ENCODE data around the gene CRKL. TPM values are rescaled to one million over a fixed set of nuclear protein-coding genes. Genes with fewer than 3 reads are reported as not detected.
"Not testable (repeated sequence)": the region's sequence is repeated elsewhere in the genome, so short reads cannot be mapped to it uniquely, and the experiment has no call there.

The CRKL gene
- total RNA-seq, 1 donor = 38.4 TPM

- no peak for TF ChIP-seq CTCF (IDR thresholded peaks at IDR 0.05; ENCODE audit: extremely low read depth, low read depth, low read length)
- Histone ChIP-seq H3K27ac (ENCODE audit: low read depth, low read length) (no peak overlapping the region), H3K9me3 (ENCODE audit: low read depth, low read length) (no peaks in the 10 kb centered on the region), H2AFZ (ENCODE audit: low read length) (no peak overlapping the region), H3K4me1 (ENCODE audit: insufficient read depth, low read length) (peaks cover 7% of the 10 kb centered on the region), H3K4me3 (ENCODE audit: insufficient read depth, low read length) (no peak overlapping the region), H4K20me1 (ENCODE audit: insufficient read depth, low read length) (peaks cover 52% of the 10 kb centered on the region), H3K27me3 (ENCODE audit: insufficient read depth, low read length) (no peaks in the 10 kb centered on the region), H3K36me3 (ENCODE audit: insufficient read depth, low read length) (no peaks in the 10 kb centered on the region), H3K4me2 (ENCODE audit: insufficient read depth, low read length) (no peak overlapping the region), H3K79me2 (ENCODE audit: insufficient read depth, low read length) (peaks cover 97% of the 10 kb centered on the region)
- no peak for DNase-seq (ENCODE audit: insufficient read length, low spot score, missing footprints)
Measured at GRCh38 chr22:20926243-20926642, 9.0 kb downstream of the CRKL start.

- Histone ChIP-seq H3K27me3 (ENCODE audit: insufficient read depth, low read length) (no peaks in the 10 kb centered on the region), H3K27ac (ENCODE audit: low read depth, low read length) (no peak overlapping the region), H3K4me1 (ENCODE audit: insufficient read depth, low read length) (no peaks in the 10 kb centered on the region), H3K4me3 (ENCODE audit: insufficient read depth, low read length) (no peak overlapping the region), H2AFZ (ENCODE audit: low read length) (no peak overlapping the region), H4K20me1 (ENCODE audit: insufficient read depth, low read length) (peaks cover 57% of the 10 kb centered on the region), H3K36me3 (ENCODE audit: insufficient read depth, low read length) (no peaks in the 10 kb centered on the region), H3K9me3 (ENCODE audit: low read depth, low read length) (no peaks in the 10 kb centered on the region), H3K79me2 (ENCODE audit: insufficient read depth, low read length) (peaks cover 96% of the 10 kb centered on the region), H3K4me2 (ENCODE audit: insufficient read depth, low read length) (no peak overlapping the region)
- no peak for DNase-seq (ENCODE audit: insufficient read length, low spot score, missing footprints)
- no peak for TF ChIP-seq CTCF (IDR thresholded peaks at IDR 0.05; ENCODE audit: extremely low read depth, low read depth, low read length)
Measured at GRCh38 chr22:20927940-20928572, 10.8 kb downstream of the CRKL start.

GRCh38 chr22:20928573-20928967 is 11.4 kb downstream of the CRKL start:
- Histone ChIP-seq H3K4me2 (ENCODE audit: insufficient read depth, low read length) (no peak overlapping the region), H3K36me3 (ENCODE audit: insufficient read depth, low read length) (peaks cover 2% of the 10 kb centered on the region)
- no peak for DNase-seq (ENCODE audit: insufficient read length, low spot score, missing footprints)

GRCh38 chr22:20930004-20930403 is 12.8 kb downstream of the CRKL start:
- Histone ChIP-seq H3K27ac (ENCODE audit: low read depth, low read length) (no peak overlapping the region), H3K36me3 (ENCODE audit: insufficient read depth, low read length) (peaks cover 13% of the 10 kb centered on the region), H3K4me2 (ENCODE audit: insufficient read depth, low read length) (no peak overlapping the region), H3K27me3 (ENCODE audit: insufficient read depth, low read length) (no peaks in the 10 kb centered on the region), H3K4me1 (ENCODE audit: insufficient read depth, low read length) (no peaks in the 10 kb centered on the region), H3K79me2 (ENCODE audit: insufficient read depth, low read length) (peaks cover 96% of the 10 kb centered on the region), H3K4me3 (ENCODE audit: insufficient read depth, low read length) (no peak overlapping the region), H4K20me1 (ENCODE audit: insufficient read depth, low read length) (peaks cover 55% of the 10 kb centered on the region), H3K9me3 (ENCODE audit: low read depth, low read length) (no peaks in the 10 kb centered on the region), H2AFZ (ENCODE audit: low read length) (no peak overlapping the region)
- no peak for TF ChIP-seq CTCF (IDR thresholded peaks at IDR 0.05; ENCODE audit: extremely low read depth, low read depth, low read length)
- DNase-seq (ENCODE audit: insufficient read length, low spot score, missing footprints) = no peak

More at GRCh38 chr22:20928573-20928967, 11.4 kb downstream of the CRKL start:
- Histone ChIP-seq H3K27me3 (ENCODE audit: insufficient read depth, low read length) (no peaks in the 10 kb centered on the region), H3K79me2 (ENCODE audit: insufficient read depth, low read length) (peaks cover 96% of the 10 kb centered on the region), H3K9me3 (ENCODE audit: low read depth, low read length) (no peaks in the 10 kb centered on the region), H4K20me1 (ENCODE audit: insufficient read depth, low read length) (peaks cover 57% of the 10 kb centered on the region), H3K27ac (ENCODE audit: low read depth, low read length) (no peak overlapping the region), H3K4me3 (ENCODE audit: insufficient read depth, low read length) (no peak overlapping the region), H3K4me1 (ENCODE audit: insufficient read depth, low read length) (no peaks in the 10 kb centered on the region), H2AFZ (ENCODE audit: low read length) (no peak overlapping the region)
- no peak for TF ChIP-seq CTCF (IDR thresholded peaks at IDR 0.05; ENCODE audit: extremely low read depth, low read depth, low read length)

DNA sequence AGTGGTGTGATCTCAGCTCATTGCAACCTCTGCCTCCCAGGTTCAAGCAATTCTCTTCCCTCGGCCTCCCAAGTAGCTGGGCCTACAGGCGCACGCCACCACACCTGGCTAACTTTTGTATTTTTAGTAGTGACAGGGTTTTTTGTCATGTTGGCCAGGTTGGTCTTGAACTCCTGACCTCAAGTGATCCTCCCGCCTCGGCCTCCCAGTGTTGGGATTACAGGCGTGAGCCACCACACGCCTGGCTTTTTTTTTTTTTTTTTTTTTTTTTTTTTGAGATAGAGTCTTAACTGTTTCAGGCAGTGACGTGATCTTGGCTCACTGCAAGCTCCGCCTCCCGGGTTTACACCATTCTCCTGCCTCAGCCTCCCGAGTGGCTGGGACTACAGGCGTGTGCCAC is 13.2 kb downstream of the CRKL start:
- not testable (repeated sequence) for H3K4me2 ChIP-seq (ENCODE audit: insufficient read depth, low read length); H2AFZ ChIP-seq (ENCODE audit: low read length); H3K27ac ChIP-seq (ENCODE audit: low read depth, low read length); H3K4me3 ChIP-seq (ENCODE audit: insufficient read depth, low read length); H3K9me3 ChIP-seq (ENCODE audit: low read depth, low read length); H3K27me3 ChIP-seq (ENCODE audit: insufficient read depth, low read length); DNase-seq (ENCODE audit: insufficient read length, low spot score, missing footprints); H3K4me1 ChIP-seq (ENCODE audit: insufficient read depth, low read length)
- H3K36me3 ChIP-seq (ENCODE audit: insufficient read depth, low read length) = peaks cover 17% of the 10 kb centered on the region
- H4K20me1 ChIP-seq (ENCODE audit: insufficient read depth, low read length) = peaks cover 60% of the 10 kb centered on the region
- H3K79me2 ChIP-seq (ENCODE audit: insufficient read depth, low read length) = peaks cover 96% of the 10 kb centered on the region
